GM10266 (cell line): ENCODE measurements around the gene TMEM184B.

ENCODE experiments used
- DNase-seq: peaks from one replicate; pipeline ENCODE4 v3.0.0; 2012; ENCODE audit errors: extremely low spot score
- CTCF ChIP-seq: IDR thresholded peaks from 2 replicates; pipeline ENCODE4 v1.5.1; 2012; ENCODE audit warnings: mild to moderate bottlenecking, low read depth; ENCODE audit not compliant: control insufficient read depth, insufficient read depth; ENCODE audit errors: missing control alignments

Gene TMEM184B

GRCh38 chr22:38230108-38230825 lies 42.5 kb downstream of the TMEM184B start:
- DNase-seq: peak; percentile 63
- TF ChIP-seq CTCF: peak; percentile 56

- no peak for TF ChIP-seq CTCF
- no peak for DNase-seq
These were observed 43.7 kb downstream of the TMEM184B start for GRCh38 chr22:38228873-38229740.

GRCh38 chr22:38228326-38228872 lies 44.4 kb downstream of the TMEM184B start:
- no peak for TF ChIP-seq CTCF
- no peak for DNase-seq

GRCh38 chr22:38226853-38227649 lies 45.8 kb downstream of the TMEM184B start:
- no peak for DNase-seq
- TF ChIP-seq CTCF: no peak

GRCh38 chr22:38223289-38223960 lies 49.4 kb downstream of the TMEM184B start:
- DNase-seq: no peak

More at GRCh38 chr22:38223289-38223960, 49.4 kb downstream of the TMEM184B start:
- TF ChIP-seq CTCF: peak; percentile 19
